Femur (tissue), 1 donor: ENCODE data around the gene CLEC7A.

ENCODE experiments used
- DNase-seq: peaks from one replicate; pipeline ENCODE4 v3.0.0-alpha.2; 2017

The CLEC7A gene

DNA sequence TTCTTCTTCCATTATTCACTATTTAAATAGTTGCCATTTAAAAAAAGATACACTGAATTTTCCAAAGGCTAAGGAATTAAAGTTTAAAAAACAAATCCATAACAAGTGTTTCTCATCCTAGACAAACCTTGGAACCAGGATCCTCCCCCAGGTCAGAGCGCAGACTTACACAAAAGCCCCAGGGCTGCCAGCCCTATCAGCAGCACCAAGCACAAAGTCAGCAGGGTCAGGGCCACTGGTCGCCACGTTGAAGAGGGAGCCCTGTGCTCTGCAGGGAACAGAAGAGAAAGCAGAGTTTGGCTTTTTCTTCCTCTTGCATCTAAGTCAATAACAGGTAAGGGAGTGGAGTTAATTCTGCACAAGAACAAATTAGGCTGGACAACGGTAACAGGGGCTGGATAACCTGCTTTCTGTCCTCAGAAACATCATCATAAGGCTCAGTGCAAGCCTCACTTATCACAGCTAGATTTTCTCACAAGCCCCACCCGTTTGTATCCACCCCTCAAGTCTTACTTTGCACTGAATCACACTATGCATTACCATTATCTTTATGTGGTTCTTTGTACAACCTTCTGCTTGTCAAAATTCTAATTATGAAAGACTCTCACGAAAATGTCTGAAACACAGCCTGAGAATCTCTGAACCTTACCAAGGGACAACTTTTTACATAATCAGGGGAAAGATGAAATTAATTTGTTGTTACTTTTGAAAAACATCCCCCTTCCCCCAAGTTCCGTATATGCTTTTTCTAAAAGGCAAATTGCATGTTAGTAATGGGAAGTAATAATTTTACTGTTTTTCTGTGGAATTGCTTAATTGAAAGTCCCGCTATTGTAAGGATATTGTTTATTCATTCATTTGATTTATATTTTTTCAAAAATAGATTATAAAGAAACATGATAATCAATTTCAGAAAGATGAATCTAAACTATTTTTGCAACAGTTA is 40.8 kb downstream of the CLEC7A start:
- DNase-seq, result no peak

DNA sequence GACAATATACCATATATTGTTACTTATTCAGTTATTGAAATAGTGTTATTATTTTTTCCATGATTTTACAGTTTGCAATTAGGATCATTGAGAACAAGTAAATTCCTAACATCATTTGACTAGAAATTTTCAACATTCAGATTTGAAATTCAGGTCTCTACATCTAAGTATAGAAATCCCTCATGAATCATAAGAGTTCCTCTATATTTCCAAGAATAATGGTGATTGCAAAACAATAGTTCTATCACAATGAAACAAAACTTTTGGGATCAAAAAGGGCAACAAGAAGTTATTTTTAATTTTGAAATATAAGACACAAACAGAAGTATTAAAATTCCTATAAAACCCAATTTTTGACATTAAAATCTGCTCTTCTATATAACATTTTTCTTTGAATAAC is 42.0 kb downstream of the CLEC7A start:
- no peak for DNase-seq

DNA sequence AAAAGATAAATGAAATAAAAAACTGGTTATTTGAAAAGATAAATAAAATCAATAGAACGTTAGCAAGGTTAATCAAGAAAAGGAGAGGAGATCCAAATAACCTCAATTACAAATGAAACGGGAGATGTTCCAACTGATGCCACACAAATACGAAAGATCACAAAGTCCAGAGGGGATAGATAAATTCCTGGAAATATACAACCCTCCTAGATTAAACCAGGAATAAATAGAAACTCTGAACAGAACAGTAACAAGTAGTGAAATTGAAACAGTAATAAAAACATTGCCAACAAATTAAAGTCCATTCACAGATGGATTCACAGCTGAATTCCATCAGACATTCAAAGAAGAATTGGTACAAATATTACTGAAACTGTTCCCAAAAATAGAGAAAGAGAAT is 43.6 kb downstream of the CLEC7A start:
- DNase-seq, result no peak

DNA sequence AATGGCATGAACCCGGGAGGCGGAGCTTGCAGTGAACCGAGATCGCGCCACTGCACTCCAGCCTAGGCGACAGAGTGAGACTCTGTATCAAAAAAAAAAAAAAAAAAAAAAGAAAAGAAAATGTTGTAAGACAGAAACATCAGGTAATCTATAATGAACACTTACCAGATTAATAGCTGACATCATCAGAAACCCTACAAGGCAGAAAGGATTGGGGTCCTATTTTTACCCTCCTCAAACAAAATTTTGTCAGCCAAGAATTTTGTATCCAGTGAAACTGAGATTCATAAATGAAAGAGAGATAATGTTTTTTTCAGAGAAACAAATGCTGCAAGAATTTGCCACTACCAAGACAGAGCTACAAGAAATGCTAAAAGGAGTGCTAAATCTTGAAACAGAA is 45.3 kb downstream of the CLEC7A start:
- DNase-seq, result no peak

DNA sequence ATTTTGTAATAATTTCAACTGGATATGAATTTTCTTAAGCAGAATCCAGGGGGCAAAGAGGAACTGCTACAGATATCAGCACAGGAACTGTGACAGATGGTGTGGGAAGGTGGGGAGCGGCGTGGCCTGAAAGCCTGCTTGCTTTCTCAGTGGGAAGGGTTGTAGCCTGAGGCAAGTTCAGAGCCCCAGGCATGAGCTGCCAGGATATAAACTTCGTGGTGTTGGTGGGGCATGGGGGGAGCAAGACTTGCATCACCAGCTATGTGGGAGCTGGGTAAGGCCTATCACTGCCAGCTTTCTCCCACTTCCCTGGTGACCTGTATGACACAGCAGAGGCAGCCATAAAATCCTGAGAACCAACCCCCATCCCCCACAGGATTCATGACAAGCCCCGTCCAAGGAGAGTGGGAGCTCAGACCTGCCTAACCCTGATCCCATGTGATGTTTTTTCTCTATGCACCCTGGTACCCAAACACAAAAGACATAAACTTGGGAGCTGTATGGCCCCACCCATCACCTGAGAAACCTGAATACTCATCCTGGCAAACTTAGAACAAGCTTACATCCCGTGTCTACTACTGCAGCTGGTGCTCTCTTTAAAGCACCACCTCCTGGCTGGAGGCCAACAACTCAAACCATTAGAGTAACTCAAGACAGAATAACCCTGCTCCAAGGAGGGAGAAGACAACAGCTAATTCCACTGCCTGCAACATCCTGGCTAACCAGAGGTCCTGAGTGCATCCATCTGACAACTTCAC is 47.7 kb downstream of the CLEC7A start:
- no peak for DNase-seq

DNA sequence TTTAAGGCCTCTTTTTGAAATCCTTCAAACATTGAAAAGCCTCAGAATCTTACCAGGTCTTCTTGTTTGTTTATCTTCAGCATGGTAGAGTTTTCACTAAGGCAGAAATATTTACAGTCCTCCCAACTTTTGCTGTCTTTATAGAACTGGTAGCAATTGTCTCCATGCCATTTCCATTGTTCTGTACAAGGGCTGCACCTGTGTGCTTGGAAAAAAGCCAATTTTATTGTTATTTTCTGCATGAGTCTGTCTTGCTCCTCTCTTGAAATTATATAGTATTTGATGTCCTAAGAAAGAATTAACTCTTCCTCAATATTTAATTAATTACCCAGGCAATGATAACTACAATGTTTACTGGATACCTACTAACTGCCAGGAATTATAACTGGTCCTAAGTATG is 54.5 kb downstream of the CLEC7A start:
- DNase-seq, result no peak

DNA sequence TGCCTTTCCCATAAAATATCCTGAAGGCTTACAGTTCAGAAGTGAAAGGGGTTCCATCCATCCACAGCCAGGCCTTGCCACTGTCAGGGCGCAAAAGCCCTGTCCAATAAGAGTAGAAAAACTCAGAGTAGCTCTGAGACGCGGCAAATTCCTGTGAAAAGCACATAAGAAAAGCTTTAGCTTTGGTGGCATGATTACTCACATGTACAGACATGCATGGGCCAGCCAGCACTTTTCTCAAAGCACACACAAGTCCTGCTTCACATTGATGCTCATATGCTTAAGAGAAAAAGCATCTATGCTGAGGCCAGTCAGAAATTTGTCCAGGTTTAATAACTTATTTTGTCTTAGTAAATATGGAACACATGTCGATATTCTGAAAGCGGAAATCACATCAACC is 56.7 kb downstream of the CLEC7A start:
- no peak for DNase-seq

DNA sequence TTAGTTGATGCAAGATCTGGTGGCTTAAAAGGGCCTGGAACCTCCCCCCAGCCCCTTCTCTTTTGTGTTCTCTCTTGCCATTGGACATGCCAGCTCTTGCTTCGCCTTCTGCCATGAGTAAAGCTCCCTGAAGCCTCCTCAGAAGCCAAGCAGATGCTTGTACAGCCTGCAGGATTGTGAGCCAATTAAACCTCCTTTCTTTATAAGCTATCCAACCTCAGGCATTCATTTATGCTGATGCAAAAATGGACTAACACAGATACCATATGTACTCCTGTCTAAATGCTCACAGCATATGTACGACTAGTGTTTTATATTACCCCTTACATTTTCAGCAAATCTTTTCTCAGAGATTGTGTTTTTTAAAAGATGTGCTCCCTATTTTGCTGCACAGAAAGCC is 57.9 kb downstream of the CLEC7A start:
- no peak for DNase-seq

DNA sequence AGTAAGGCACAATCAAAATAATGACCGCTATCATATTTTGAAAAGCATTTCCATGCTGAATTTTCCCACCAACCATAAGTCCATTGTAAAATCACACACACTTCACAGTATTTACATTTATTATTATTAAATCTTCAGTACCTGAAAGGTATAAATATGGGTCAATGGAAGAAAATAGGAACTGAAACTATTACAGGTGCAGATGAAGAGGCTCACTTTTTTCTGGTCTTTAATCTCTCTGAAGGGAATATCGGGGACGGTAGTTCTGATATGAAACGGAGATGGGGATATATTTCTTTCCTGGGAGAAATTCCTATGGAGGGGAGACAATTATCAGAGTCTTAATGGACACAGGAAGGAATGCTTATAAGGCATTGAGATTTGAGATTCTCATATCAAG is 59.6 kb downstream of the CLEC7A start:
- DNase-seq, result no peak

DNA sequence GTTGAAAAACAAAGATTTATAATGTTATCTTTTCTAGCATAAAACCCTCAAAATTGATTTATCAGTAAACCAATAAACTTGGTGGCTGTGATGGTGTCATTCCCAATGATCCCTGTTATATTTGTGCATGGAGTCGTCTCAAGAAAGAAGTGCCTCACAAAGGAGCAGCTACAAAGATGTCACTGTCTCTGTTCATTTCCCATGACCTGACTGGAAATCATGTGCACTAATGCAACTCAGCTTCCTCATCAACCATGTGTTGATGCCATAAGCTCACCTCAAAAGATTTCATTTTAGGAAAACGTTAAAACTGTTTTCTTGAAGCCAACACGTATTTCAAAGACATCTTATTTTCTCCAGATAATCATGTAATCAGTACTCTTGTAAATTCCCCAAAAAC is 60.0 kb downstream of the CLEC7A start:
- no peak for DNase-seq

DNA sequence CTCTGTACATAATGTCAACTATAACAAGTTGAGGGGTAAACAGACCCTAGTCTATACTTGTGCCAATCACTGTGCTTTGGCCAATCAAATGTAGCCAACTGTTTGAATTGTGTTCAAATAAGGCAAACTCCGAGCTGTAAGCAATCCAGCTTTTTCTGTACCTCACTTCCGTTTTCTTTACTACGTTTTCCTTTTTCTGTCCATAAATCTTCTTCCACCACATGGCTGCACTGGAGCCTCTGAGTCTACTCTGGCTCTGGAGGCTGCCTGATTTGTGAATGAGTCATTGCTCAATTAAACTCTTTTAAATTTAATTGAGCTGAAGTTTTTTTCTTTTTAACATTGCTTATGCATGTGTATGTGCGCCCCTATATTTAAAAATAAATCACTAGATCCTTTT is 60.9 kb downstream of the CLEC7A start:
- DNase-seq, result no peak

DNA sequence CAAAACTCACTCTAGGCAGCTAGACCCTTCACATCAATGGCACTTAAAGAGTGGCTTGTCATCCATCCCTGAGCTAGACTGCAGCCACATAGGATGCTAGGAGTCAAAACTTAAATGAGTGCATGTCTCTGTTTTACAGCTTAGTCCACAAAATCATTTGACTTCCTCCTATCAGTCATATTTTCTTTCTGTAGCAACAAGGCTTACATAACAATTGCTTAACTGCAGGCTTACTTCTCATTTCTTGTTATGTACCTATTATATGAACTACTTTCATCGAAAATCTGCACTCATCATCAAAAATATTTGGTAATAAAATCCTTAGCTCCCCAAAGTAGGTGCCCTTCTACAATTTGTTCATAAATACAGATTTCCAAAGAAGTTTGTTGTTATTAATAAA is 61.4 kb downstream of the CLEC7A start:
- DNase-seq, result no peak

DNA sequence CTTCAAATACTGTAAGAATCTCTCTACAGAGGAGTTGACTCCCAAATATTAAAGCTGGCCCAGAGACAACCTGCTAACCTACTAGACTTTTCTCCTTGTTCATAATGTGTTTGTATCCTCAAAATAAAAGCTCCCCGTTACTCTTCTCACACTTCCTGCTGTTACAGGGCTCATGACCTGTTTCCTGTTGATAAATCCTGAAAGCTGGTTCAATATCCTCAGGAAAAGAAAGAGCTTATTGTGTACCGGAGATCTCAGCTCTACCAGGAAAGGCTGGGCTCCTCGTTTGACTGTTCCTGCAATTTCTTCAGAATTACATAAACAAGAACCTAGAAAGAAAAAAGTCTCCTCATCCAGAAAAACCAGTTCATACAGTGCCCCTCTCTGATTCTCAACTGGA is 62.1 kb downstream of the CLEC7A start:
- no peak for DNase-seq

DNA sequence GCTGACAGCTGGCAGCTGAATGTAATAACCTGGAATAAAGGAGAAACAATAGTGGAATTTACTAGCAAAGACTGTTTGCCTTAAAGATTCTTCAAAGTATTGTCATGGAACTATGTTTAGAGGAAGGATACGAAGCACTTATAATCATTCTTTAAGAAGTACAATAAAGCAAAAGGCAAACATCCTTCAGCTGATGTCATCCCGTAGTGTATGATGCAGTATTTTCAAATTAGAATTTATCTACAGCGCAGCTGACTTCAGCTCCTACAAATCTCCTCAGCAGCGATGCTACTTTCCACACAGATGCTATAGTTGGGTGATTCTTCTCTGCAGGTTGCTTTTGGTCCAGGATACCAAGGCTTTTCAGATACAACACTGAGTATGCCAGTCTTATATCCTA is 62.7 kb downstream of the CLEC7A start:
- no peak for DNase-seq
